Neural progenitor cell (in vitro differentiated cells): Measurements from ENCODE around the gene ACSL4. TPM values are rescaled to one million over a fixed set of nuclear protein-coding genes. Genes with fewer than 3 reads are reported as not detected.
A peak's percentile ranks its signal among the peaks of the same experiment; 100 is the strongest.

Experiments
- DNase-seq: peaks from one replicate; pipeline ENCODE4 v3.0.0-alpha.2; 2016; ENCODE audit warnings: low spot score
- H2AFZ ChIP-seq: fragments of 200-600 bp; sonication (generic); replicated peaks from 2 replicates; pipeline ENCODE4 v1.6.1; 2016; ENCODE audit warnings: antibody characterized with exemption
- H3F3A ChIP-seq: fragments of 200-600 bp; sonication (generic); 2 replicates; pipeline ENCODE4 v1.6.1; 2016; ENCODE audit warnings: antibody characterized with exemption, low read depth
- H3K27ac ChIP-seq: fragments of 200-600 bp; sonication (generic); 2 replicates; pipeline ENCODE4 v1.5.1; 2016; ENCODE audit warnings: mild to moderate bottlenecking
- H3K27me3 ChIP-seq: fragments of 200-600 bp; sonication (generic); 2 replicates; pipeline ENCODE4 v1.6.1; 2016; ENCODE audit warnings: mild to moderate bottlenecking, moderate library complexity
- H3K36me3 ChIP-seq: fragments of 200-600 bp; sonication (generic); 2 replicates; pipeline ENCODE4 v1.5.1; 2016
- H3K4me1 ChIP-seq: fragments of 200-600 bp; sonication (generic); 2 replicates; pipeline ENCODE4 v1.6.1; 2016; ENCODE audit warnings: mixed run types
- H3K4me2 ChIP-seq: fragments of 200-600 bp; sonication (generic); 2 replicates; pipeline ENCODE4 v1.6.1; 2016
- H3K4me3 ChIP-seq: fragments of 200-600 bp; sonication (generic); 2 replicates; pipeline ENCODE4 v1.5.1; 2016
- H3K79me2 ChIP-seq: fragments of 200-600 bp; sonication (generic); 2 replicates; pipeline ENCODE4 v1.6.1; 2016; ENCODE audit warnings: low read depth
- H3K9ac ChIP-seq: fragments of 200-600 bp; sonication (generic); 2 replicates; pipeline ENCODE4 v1.6.1; 2016
- H3K9me3 ChIP-seq: fragments of 200-600 bp; sonication (generic); 2 replicates; pipeline ENCODE4 v1.5.1; 2016; ENCODE audit warnings: low read depth
- H4K20me1 ChIP-seq: fragments of 200-600 bp; sonication (generic); 2 replicates; pipeline ENCODE4 v1.6.1; 2016; ENCODE audit warnings: low read depth
- H3K27ac Mint-ChIP-seq: 3 replicates; pipeline ENCODE4 v1.8.0; 2021; ENCODE audit warnings: mixed read lengths
- H3K27me3 Mint-ChIP-seq: 2 replicates; pipeline ENCODE4 v1.8.0; 2022; ENCODE audit warnings: low read depth, mild to moderate bottlenecking, inconsistent platforms, moderate library complexity, mixed read lengths; ENCODE audit not compliant: insufficient read depth
- H3K36me3 Mint-ChIP-seq: 3 replicates; pipeline ENCODE4 v1.8.0; 2021; ENCODE audit warnings: mixed read lengths
- H3K4me1 Mint-ChIP-seq: 3 replicates; pipeline ENCODE4 v1.8.0; 2021; ENCODE audit warnings: mixed read lengths
- H3K4me3 Mint-ChIP-seq: 3 replicates; pipeline ENCODE4 v1.8.0; 2021; ENCODE audit warnings: mild to moderate bottlenecking, moderate library complexity, mixed read lengths
- H3K9me3 Mint-ChIP-seq: 3 replicates; pipeline ENCODE4 v1.8.0; 2020; ENCODE audit warnings: mixed read lengths
- EZH2 ChIP-seq: fragments of 200-600 bp; sonication (generic); IDR thresholded peaks from 2 replicates; pipeline ENCODE4 v1.6.1; 2017; ENCODE audit warnings: antibody characterized with exemption, mild to moderate bottlenecking, moderate library complexity
- EZH2phosphoT487 ChIP-seq: fragments of 200-600 bp; sonication (generic); IDR thresholded peaks from 2 replicates; pipeline ENCODE4 v1.6.1; 2017; ENCODE audit warnings: antibody characterized with exemption
- total RNA-seq: library from RNA; depleted of rRNA; stranded (reverse); fragments of >200 nt; gene quantifications from 2 replicates; pipeline ENCODE4 v1.2.3, GENCODE V29; 2015; ENCODE audit warnings: low replicate concordance
- TF ChIP-seq, protein P1 (sequence below): fragments of 200-600 bp; sonication (generic); IDR thresholded peaks from 2 replicates; pipeline ENCODE4 v1.5.1; 2017; ENCODE audit warnings: antibody characterized with exemption, mild to moderate bottlenecking

The ACSL4 gene
- total RNA-seq, 1 donor from 2014 or later, result 87.3 TPM

- no peaks in the 10 kb centered on the region for H3K79me2 ChIP-seq
- Mint-ChIP-seq H3K9me3 (peaks cover 18% of the 10 kb centered on the region), H3K36me3 (no peaks in the 10 kb centered on the region), H3K27me3 (peaks cover 2% of the 10 kb centered on the region), H3K4me1 (peaks cover 13% of the 10 kb centered on the region), H3K27ac (no peak overlapping the region), H3K4me3 (no peak overlapping the region)
- peak overlapping the region; percentile 14 for H2AFZ ChIP-seq
- no peak overlapping the region for H3K27ac ChIP-seq
- no peak overlapping the region for H3K4me2 ChIP-seq
- H3K9ac ChIP-seq, result no peak overlapping the region
- H3K4me1 ChIP-seq, result no peaks in the 10 kb centered on the region
- H3F3A ChIP-seq, result no peaks in the 10 kb centered on the region
- H3K36me3 ChIP-seq, result no peaks in the 10 kb centered on the region
- no peaks in the 10 kb centered on the region for H3K27me3 ChIP-seq
- DNase-seq, result no peak
- H3K9me3 ChIP-seq, result peaks cover 5% of the 10 kb centered on the region
- H4K20me1 ChIP-seq, result no peaks in the 10 kb centered on the region
- TF ChIP-seq, protein P1, sequence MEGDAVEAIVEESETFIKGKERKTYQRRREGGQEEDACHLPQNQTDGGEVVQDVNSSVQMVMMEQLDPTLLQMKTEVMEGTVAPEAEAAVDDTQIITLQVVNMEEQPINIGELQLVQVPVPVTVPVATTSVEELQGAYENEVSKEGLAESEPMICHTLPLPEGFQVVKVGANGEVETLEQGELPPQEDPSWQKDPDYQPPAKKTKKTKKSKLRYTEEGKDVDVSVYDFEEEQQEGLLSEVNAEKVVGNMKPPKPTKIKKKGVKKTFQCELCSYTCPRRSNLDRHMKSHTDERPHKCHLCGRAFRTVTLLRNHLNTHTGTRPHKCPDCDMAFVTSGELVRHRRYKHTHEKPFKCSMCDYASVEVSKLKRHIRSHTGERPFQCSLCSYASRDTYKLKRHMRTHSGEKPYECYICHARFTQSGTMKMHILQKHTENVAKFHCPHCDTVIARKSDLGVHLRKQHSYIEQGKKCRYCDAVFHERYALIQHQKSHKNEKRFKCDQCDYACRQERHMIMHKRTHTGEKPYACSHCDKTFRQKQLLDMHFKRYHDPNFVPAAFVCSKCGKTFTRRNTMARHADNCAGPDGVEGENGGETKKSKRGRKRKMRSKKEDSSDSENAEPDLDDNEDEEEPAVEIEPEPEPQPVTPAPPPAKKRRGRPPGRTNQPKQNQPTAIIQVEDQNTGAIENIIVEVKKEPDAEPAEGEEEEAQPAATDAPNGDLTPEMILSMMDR, result no peak
- H3K4me3 ChIP-seq, result no peak overlapping the region
Observed at GRCh38 chrX:109760209-109760921, 27.3 kb upstream of the ACSL4 start.

DNA sequence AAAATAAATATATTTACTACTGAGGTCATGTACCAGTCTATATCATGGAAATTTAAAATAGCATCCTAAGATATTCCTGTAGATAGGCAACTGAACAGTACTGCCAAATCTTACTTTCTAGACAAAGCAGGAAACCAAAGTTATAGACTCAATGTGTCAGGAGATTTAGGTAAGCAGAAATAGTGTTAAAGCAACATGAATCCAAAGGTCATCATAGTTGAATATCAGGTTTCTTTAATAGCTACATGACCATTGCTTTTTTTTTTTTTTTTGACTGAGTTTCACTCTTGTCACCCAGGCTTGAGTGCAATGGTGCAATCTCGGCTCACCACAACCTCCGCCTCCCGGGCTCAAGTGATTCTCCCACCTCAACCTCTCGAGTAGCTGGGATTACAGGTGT lies 20.2 kb upstream of the ACSL4 start:
- H3K27ac Mint-ChIP-seq, result no peak overlapping the region
- H3K4me3 ChIP-seq, result no peak overlapping the region
- no peak for TF ChIP-seq EZH2phosphoT487
- TF ChIP-seq, protein P1, result no peak
- TF ChIP-seq EZH2, result no peak
- H2AFZ ChIP-seq, result no peak overlapping the region
- no peaks in the 10 kb centered on the region for H3K4me1 ChIP-seq
- H3K27me3 ChIP-seq, result no peaks in the 10 kb centered on the region
- H3K27me3 Mint-ChIP-seq, result no peaks in the 10 kb centered on the region
- no peaks in the 10 kb centered on the region for H3K36me3 Mint-ChIP-seq
- no peak overlapping the region for H3K4me3 Mint-ChIP-seq
- no peaks in the 10 kb centered on the region for H3K36me3 ChIP-seq
- H3K9me3 ChIP-seq, result peaks cover 7% of the 10 kb centered on the region
- no peak overlapping the region for H3K9ac ChIP-seq
- no peaks in the 10 kb centered on the region for H3F3A ChIP-seq
- no peaks in the 10 kb centered on the region for H4K20me1 ChIP-seq
- H3K79me2 ChIP-seq, result no peaks in the 10 kb centered on the region
- no peak overlapping the region for H3K4me2 ChIP-seq
- no peak overlapping the region for H3K27ac ChIP-seq
- H3K4me1 Mint-ChIP-seq, result peaks cover 4% of the 10 kb centered on the region
- peaks cover 27% of the 10 kb centered on the region for H3K9me3 Mint-ChIP-seq
- DNase-seq, result no peak

DNA sequence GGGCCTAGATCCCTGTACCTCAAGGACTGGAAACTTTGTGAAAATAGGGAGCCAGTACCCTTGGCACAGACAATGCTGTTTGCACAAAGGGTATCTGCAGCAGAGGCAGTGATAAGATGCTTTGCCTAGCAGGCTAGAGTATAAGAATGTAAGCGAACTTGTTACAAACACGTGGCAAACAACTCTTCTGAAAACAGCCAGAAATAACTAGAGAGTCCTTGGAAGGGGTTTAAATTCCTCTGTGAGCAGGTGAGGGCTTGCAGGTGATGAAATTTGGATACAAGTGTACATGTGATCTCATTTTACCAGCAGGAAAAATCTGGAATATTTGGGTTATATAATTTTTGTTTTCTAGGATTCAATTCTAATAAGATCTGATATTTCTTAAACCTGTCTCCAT lies 18.6 kb upstream of the ACSL4 start:
- Histone ChIP-seq H4K20me1 (no peaks in the 10 kb centered on the region), H3K4me3 (no peak overlapping the region), H3K4me1 (no peaks in the 10 kb centered on the region), H3K4me2 (no peak overlapping the region), H3K36me3 (no peaks in the 10 kb centered on the region), H3F3A (no peaks in the 10 kb centered on the region), H3K79me2 (no peaks in the 10 kb centered on the region), H3K9me3 (peaks cover 7% of the 10 kb centered on the region), H3K27me3 (no peaks in the 10 kb centered on the region), H3K9ac (no peak overlapping the region), H2AFZ (no peak overlapping the region), H3K27ac (no peak overlapping the region)
- Mint-ChIP-seq H3K27ac (no peak overlapping the region), H3K27me3 (no peaks in the 10 kb centered on the region), H3K9me3 (peaks cover 27% of the 10 kb centered on the region), H3K36me3 (no peaks in the 10 kb centered on the region), H3K4me1 (peaks cover 4% of the 10 kb centered on the region), H3K4me3 (no peak overlapping the region)
- DNase-seq, result no peak
- TF ChIP-seq EZH2, result no peak
- TF ChIP-seq, protein P1, result no peak
- no peak for TF ChIP-seq EZH2phosphoT487
